HG03439 (cell line): ENCODE results near the gene SCAMP3.
"Not testable (repeated sequence)": the region's sequence is repeated elsewhere in the genome, so short reads cannot be mapped to it uniquely, and the experiment has no call there.

Experiments used
- ATAC-seq: cut with Tn5 transposase; IDR thresholded peaks from one replicate; pipeline ENCODE4 v1.9.1; 2021; ENCODE audit warnings: mild to moderate bottlenecking, moderate library complexity; ENCODE audit not compliant: unreplicated experiment

Gene SCAMP3

GRCh38 chr1:155232001-155232978 lies 29.9 kb downstream of the SCAMP3 start:
- ATAC-seq, result not testable (repeated sequence)

GRCh38 chr1:155231302-155231701 lies 30.9 kb downstream of the SCAMP3 start:
- ATAC-seq, result not testable (repeated sequence)

GRCh38 chr1:155228096-155228427 lies 34.1 kb downstream of the SCAMP3 start:
- ATAC-seq, result no peak

- ATAC-seq, result peak; percentile 90
Observed at GRCh38 chr1:155227261-155228095, 34.7 kb downstream of the SCAMP3 start.

- no peak for ATAC-seq
Observed at GRCh38 chr1:155226910-155227260, 35.3 kb downstream of the SCAMP3 start.

GRCh38 chr1:155226188-155226909 lies 35.8 kb downstream of the SCAMP3 start:
- ATAC-seq, result no peak

- ATAC-seq, result not testable (repeated sequence)
Observed at GRCh38 chr1:155225404-155225759, 36.8 kb downstream of the SCAMP3 start.

GRCh38 chr1:155223047-155223446 lies 39.1 kb downstream of the SCAMP3 start:
- ATAC-seq, result no peak

- not testable (repeated sequence) for ATAC-seq
Observed at GRCh38 chr1:155220211-155220965, 41.8 kb downstream of the SCAMP3 start.

GRCh38 chr1:155219592-155220031 lies 42.5 kb downstream of the SCAMP3 start:
- ATAC-seq, result no peak

GRCh38 chr1:155218854-155219591 lies 43.1 kb downstream of the SCAMP3 start:
- ATAC-seq, result no peak

GRCh38 chr1:155214702-155215101 lies 47.5 kb downstream of the SCAMP3 start:
- ATAC-seq, result not testable (repeated sequence)

GRCh38 chr1:155212051-155212440 lies 50.1 kb downstream of the SCAMP3 start:
- ATAC-seq, result not testable (repeated sequence)

GRCh38 chr1:155211381-155212050 lies 50.6 kb downstream of the SCAMP3 start:
- not testable (repeated sequence) for ATAC-seq

GRCh38 chr1:155210314-155211104 lies 51.7 kb downstream of the SCAMP3 start:
- no peak for ATAC-seq

GRCh38 chr1:155209312-155209721 lies 52.8 kb downstream of the SCAMP3 start:
- ATAC-seq, result no peak

- peak; percentile 59 for ATAC-seq
Observed at GRCh38 chr1:155208541-155209311, 53.4 kb downstream of the SCAMP3 start, which contains the start of gene MTX1. Gene MTX1, plus strand, starts transcription at chr1:155208695. Its CDS starts 110 bp downstream, at chr1:155208805.
